Psoas muscle (tissue), 8 donors: ENCODE measurements around the gene PIP5KL1. TPM values are rescaled to one million over a fixed set of nuclear protein-coding genes. Genes with fewer than 3 reads are reported as not detected.

Experiments used
- ATAC-seq, 4 donors: fragments of 200-7000 bp; cut with Tn5 transposase; one replicate each; pipeline ENCODE4 v1.9.1; 2020; ENCODE audit warnings: moderate library complexity in 3 of 4, mild to moderate bottlenecking in 2 of 4
- DNase-seq, 2 donors: peaks; one replicate each; pipeline ENCODE4 v3.0.0-alpha.2; 2020
- H3K27ac ChIP-seq: fragments of 200-600 bp; one replicate; pipeline ENCODE4 v1.8.0; 2022
- H3K27me3 ChIP-seq, 3 donors: fragments of 200-600 bp in 1 of 3; one replicate each; pipeline versions ENCODE4 v1.6.1 to v1.8.0; 2013 to 2022; ENCODE audit warnings: low read length in 2 of 3, mild to moderate bottlenecking in 2 of 3, moderate library complexity in 1 of 3; ENCODE audit not compliant: insufficient read depth in 3 of 3
- H3K36me3 ChIP-seq, 2 donors: fragments of 200-600 bp in 1 of 2; one replicate each; pipeline versions ENCODE4 v1.6.1 to v1.8.0; 2013 to 2022; ENCODE audit warnings: low read depth in 1 of 2, mild to moderate bottlenecking in 1 of 2, moderate library complexity in 1 of 2; ENCODE audit not compliant: insufficient read depth in 1 of 2
- H3K4me1 ChIP-seq: fragments of 200-600 bp; one replicate; pipeline ENCODE4 v1.8.0; 2022
- H3K4me3 ChIP-seq: fragments of 200-600 bp; one replicate; pipeline ENCODE4 v1.8.0; 2022; ENCODE audit warnings: mild to moderate bottlenecking
- H3K9me3 ChIP-seq: fragments of 200-600 bp; one replicate; pipeline ENCODE4 v1.8.0; 2022
- WGBS, 3 donors: extraction: QIAGEN DNeasy Blood & Tissue Kit; methylation state at CpG; one replicate each; pipeline versions ENCODE4 v1.1.6 to v1.1.7; 2013; 5-methylcytosine and 5-hydroxymethylcytosine counted together
- intact Hi-C, 2 donors: fragments of 100-400 bp; cut with DNase I; formaldehyde crosslinking; loops; one replicate each; pipeline versions ENCODE4 v1.11.0 to v1.14.2; 2022
- polyA plus RNA-seq, 3 donors: library from polyadenylated mRNA; stranded (reverse); fragments of 200-250 nt; gene quantifications; one replicate each; pipeline ENCODE4 v1.2.3, GENCODE V29; 2013
- total RNA-seq, 4 donors: library from RNA; stranded (reverse); fragmentation: NEBNext Ultra II Directional in 2 of 4; extraction: Animal tissue kit (Norgen Biotek cat#: 25700) in 2 of 4; gene quantifications; one replicate each; pipeline versions ENCODE4 v1.2.1 to v1.2.4, GENCODE V29; 2021 to 2023
- TF ChIP-seq, protein P1 (sequence below): fragments of 200-600 bp; IDR thresholded peaks from one replicate; pipeline ENCODE4 v1.8.0; 2022; ENCODE audit warnings: antibody characterized with exemption
- donor health status: healthy with polysubstance abuse.
- donor health status: DM: no; HTN: no; CAD: no; lungs with moderate emphysema.
- donor health status: Bipolar disorder and iron deficiency.
- donor health status: healthy.
- donor health status: DM: yes; HTN: yes; CAD: no.
- donor health status: DM: no; HTN: no; CAD: no.
- donor health status: DM: no; HTN: no; CAD: no.
- donor health status: DM: yes; HTN: yes; CAD: no.

Gene PIP5KL1
- total and polyA plus RNA-seq, 7 donors = 0.05 to 0.44 (median 0.26) TPM; not detected in 3

DNA sequence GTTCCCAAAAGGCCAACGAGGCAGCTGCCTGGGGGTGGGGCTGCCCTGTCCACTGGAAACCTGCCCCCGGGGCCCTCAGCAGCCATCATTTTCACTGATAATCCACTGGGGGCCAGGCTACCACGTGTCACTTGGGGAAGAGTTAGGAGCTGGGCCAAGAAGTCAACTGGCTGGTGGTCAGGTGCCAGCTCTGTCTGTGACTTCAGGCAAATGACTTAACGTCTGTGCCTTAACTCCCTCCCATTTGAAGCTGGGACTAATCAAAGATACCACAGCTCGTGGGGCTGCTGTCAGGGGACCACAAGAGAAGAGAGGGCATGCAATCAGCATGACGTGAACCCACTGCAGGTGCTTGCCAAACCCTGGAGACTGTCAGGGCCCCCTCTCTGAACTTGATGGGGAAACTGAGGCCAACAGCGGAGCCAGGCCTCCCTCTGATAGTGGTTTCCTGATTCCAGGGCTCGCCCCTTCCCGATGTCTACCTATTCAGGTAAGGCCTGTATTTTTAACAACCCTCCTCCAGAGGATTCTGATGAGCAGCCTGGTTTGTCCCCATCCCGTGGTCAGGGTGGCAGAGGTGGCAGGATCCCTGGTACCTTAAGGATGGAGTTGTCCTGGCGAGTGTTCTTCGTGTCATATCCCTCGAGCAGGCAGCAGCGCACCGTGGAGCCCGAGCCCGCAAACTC is 19.4 kb upstream of the PIP5KL1 start:
- intact Hi-C loops = loop anchor here in 1 of 2 donors (10.0 kb wide), 1 partner anchor 165 kb away; no protein-coding TSS in a partner anchor
- no peaks in the 10 kb centered on the region for H3K9me3 ChIP-seq
- H3K4me3 ChIP-seq = no peak overlapping the region
- DNase-seq = no peak
- TF ChIP-seq, protein P1, sequence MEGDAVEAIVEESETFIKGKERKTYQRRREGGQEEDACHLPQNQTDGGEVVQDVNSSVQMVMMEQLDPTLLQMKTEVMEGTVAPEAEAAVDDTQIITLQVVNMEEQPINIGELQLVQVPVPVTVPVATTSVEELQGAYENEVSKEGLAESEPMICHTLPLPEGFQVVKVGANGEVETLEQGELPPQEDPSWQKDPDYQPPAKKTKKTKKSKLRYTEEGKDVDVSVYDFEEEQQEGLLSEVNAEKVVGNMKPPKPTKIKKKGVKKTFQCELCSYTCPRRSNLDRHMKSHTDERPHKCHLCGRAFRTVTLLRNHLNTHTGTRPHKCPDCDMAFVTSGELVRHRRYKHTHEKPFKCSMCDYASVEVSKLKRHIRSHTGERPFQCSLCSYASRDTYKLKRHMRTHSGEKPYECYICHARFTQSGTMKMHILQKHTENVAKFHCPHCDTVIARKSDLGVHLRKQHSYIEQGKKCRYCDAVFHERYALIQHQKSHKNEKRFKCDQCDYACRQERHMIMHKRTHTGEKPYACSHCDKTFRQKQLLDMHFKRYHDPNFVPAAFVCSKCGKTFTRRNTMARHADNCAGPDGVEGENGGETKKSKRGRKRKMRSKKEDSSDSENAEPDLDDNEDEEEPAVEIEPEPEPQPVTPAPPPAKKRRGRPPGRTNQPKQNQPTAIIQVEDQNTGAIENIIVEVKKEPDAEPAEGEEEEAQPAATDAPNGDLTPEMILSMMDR = no peak
- H3K4me1 ChIP-seq = peaks cover 13% of the 10 kb centered on the region
- H3K27ac ChIP-seq = no peak overlapping the region
- 67 to 72% (median 69%) methylated on average over 17 of the region's 17 CpGs for WGBS, 3 donors
- H3K27me3 ChIP-seq = no peaks in the 10 kb centered on the region
- peak in 3 of 4 donors; percentile 22 to 54 (median 50) for ATAC-seq
- peaks cover 0 to 7% of the 10 kb centered on the region in 2 donors for H3K36me3 ChIP-seq

DNA sequence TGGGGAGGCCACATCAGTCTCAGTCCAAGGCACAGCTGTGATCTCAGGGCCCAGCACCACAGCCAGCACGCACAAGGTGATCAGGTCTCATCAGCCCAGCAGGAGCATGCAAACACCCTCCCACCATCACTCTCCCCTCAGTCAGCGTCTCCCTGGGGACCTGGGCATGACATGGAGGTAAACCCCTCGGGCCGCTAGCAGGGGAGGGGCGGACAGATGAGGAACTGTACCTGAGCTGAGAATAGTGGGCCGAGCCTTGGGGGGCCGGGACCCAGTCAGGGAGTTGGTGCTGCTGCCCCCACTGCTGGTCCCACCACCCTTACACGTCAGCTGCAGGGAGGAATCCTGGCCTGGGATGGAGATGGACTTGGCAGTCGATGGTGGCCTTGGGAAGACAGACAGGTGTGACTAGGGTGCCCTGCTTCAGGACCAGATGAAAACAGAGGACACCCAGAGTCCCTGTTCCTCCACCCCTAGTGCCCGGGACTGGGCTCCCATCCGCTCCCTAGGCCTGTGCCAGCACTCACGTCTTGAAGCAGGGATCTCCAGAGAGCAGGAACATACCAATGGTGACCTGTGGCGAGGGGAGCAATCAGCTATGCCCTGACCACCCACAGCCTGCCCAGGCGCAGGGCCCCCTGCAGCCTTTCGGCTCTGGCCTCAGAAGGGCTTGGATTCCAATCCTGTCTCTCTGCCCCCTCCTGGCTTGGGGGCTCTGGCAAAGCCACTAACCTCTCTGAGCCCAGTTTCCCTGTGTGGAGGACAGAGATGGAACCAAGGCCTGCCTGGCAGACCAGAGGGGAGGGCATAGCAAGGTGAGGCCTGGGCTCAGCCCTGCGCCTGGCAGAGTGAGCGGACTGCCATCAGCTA is 17.5 kb upstream of the PIP5KL1 start:
- intact Hi-C loops = loop anchor here in 1 of 2 donors (10.0 kb wide), 1 partner anchor 167 kb away; no protein-coding TSS in a partner anchor
- no peak for ATAC-seq
- peaks cover 0 to 20% of the 10 kb centered on the region in 2 donors for H3K36me3 ChIP-seq

DNA sequence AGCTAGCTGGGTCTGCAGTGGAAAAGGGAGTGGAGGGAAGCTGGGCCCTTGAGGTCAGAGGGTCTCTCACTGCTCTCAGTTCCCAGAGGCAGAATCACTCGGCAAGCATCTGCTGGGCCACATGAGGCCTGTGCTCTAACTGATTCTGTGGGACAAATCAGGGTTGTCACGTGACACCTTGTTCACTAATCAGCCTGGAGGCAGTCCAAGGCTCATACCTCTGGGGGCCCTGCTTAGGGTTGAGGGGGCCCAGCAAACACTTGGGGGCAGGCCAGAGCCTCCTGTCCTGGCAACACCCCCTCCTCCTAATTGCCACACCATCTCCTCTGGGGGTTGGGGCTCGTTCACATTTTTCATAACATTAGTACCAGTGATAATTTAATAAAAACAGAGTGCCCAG is 16.2 kb upstream of the PIP5KL1 start:
- DNase-seq (no peak), ATAC-seq (no peak)
- Histone ChIP-seq H3K4me3 (no peak overlapping the region), H3K9me3 (no peaks in the 10 kb centered on the region), H3K27ac (no peak overlapping the region), H3K4me1 (peaks cover 7% of the 10 kb centered on the region), H3K27me3 (no peaks in the 10 kb centered on the region), H3K36me3 (peaks cover 0 to 24% of the 10 kb centered on the region in 2 donors)
- 52 to 63% (median 60%) methylated on average over 3 of the region's 3 CpGs for WGBS, 3 donors
- intact Hi-C loops = loop anchor here in 1 of 2 donors (10.0 kb wide), 1 partner anchor 168 kb away; no protein-coding TSS in a partner anchor
- TF ChIP-seq, protein P1 = no peak

More for the DNA sequence above, 17.5 kb upstream of the PIP5KL1 start:
- DNase-seq = no peak
- WGBS, 3 donors = 87 to 90% (median 87%) methylated on average over 16 to 17 of the region's 17 CpGs
- Histone ChIP-seq H3K4me1 (peaks cover 7% of the 10 kb centered on the region), H3K27ac (no peak overlapping the region), H3K4me3 (no peak overlapping the region), H3K9me3 (no peaks in the 10 kb centered on the region), H3K27me3 (no peaks in the 10 kb centered on the region)
- TF ChIP-seq, protein P1 = no peak

DNA sequence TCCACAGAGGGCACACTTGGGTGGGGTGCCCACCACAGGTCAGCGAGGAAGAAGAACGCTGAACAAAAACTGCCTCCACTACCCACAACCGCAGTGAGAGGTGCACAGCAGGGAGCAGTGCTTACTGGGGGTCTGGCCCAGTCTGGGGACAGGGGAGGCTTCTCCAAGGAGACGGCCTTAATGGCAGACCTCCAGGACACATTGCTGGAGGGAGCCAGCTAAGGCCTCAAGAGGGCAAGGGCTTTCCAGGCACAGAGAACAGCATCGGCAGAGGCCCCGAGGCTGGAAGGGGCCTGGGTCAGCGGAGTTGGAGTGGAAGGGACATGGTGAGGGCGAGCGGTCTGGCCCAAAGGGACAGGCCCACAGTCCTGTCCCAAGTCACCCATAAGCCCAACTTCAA is 15.4 kb upstream of the PIP5KL1 start:
- Histone ChIP-seq H3K4me3 (no peak overlapping the region), H3K36me3 (peaks cover 0 to 24% of the 10 kb centered on the region in 2 donors), H3K9me3 (no peaks in the 10 kb centered on the region), H3K27ac (no peak overlapping the region), H3K4me1 (peaks cover 7% of the 10 kb centered on the region), H3K27me3 (no peaks in the 10 kb centered on the region)
- DNase-seq (no peak), ATAC-seq (no peak)
- TF ChIP-seq, protein P1 = no peak
- intact Hi-C loops = loop anchor here in 1 of 2 donors (2.0 to 10.0 kb wide), 2 partner anchors 89 to 169 kb away; no protein-coding TSS in a partner anchor
- WGBS, 3 donors = 83 to 86% (median 83%) methylated on average over 9 of the region's 9 CpGs
